Osteoblast (primary cell): ENCODE results near the gene GRM1. TPM values are rescaled to one million over a fixed set of nuclear protein-coding genes. Genes with fewer than 3 reads are reported as not detected.

Experiments used
- DNase-seq: peaks from one replicate; pipeline ENCODE4 v3.0.0; 2011; ENCODE audit warnings: low spot score, mixed read lengths; ENCODE audit not compliant: insufficient read length; ENCODE audit errors: missing footprints
- H2AFZ ChIP-seq: 2 replicates; pipeline ENCODE4 v1.6.0; 2011; ENCODE audit warnings: mild to moderate bottlenecking, low read length
- H3K27ac ChIP-seq: 2 replicates; pipeline ENCODE4 v1.5.1; 2011; ENCODE audit warnings: mild to moderate bottlenecking, low read depth, low read length, moderate library complexity
- H3K27me3 ChIP-seq: 2 replicates; pipeline ENCODE4 v1.6.0; 2012; ENCODE audit warnings: mild to moderate bottlenecking, control low read depth, inconsistent platforms, low read length, moderate library complexity; ENCODE audit not compliant: insufficient read depth
- H3K36me3 ChIP-seq: 2 replicates; pipeline ENCODE4 v1.5.1; 2011; ENCODE audit warnings: mild to moderate bottlenecking, low read length, control low read depth, moderate library complexity; ENCODE audit not compliant: insufficient read depth
- H3K4me1 ChIP-seq: 2 replicates; pipeline ENCODE4 v1.5.1; 2011; ENCODE audit warnings: mild to moderate bottlenecking, low read length, control low read depth, moderate library complexity; ENCODE audit not compliant: insufficient read depth
- H3K4me2 ChIP-seq: 2 replicates; pipeline ENCODE4 v1.6.0; 2011; ENCODE audit warnings: mild to moderate bottlenecking, low read length; ENCODE audit not compliant: insufficient read depth
- H3K4me3 ChIP-seq: fragments of 200-600 bp; sonication (generic); 3 replicates; pipeline ENCODE4 v1.5.1; 2012; ENCODE audit warnings: mild to moderate bottlenecking, low read length, inconsistent platforms; ENCODE audit not compliant: insufficient read depth
- H3K79me2 ChIP-seq: 2 replicates; pipeline ENCODE4 v1.6.0; 2012; ENCODE audit warnings: mild to moderate bottlenecking, low read length, control low read depth, inconsistent platforms; ENCODE audit not compliant: insufficient read depth
- H3K9me3 ChIP-seq: 2 replicates; pipeline ENCODE4 v1.5.1; 2011; ENCODE audit warnings: low read depth, low read length, control low read depth
- H4K20me1 ChIP-seq: 2 replicates; pipeline ENCODE4 v1.6.0; 2012; ENCODE audit warnings: mild to moderate bottlenecking, low read length, control low read depth; ENCODE audit not compliant: insufficient read depth
- total RNA-seq: library from RNA; depleted of rRNA; stranded (reverse); fragments of >200 nt; gene quantifications from 2 replicates; pipeline ENCODE4 v1.2.3, GENCODE V29; 2012
- TF ChIP-seq, protein P1 (sequence below): IDR thresholded peaks from 2 replicates; pipeline ENCODE4 v1.5.1; 2011; ENCODE audit warnings: mild to moderate bottlenecking, low read depth, low read length, moderate library complexity; ENCODE audit errors: extremely low read depth

GRM1 gene
- total RNA-seq, 1 donor: under 0.01 TPM

GRCh38 chr6:146154197-146154596, 125.3 kb downstream of the GRM1 start:
- Histone ChIP-seq H2AFZ (no peak overlapping the region), H3K27ac (no peak overlapping the region), H3K9me3 (peaks cover 2% of the 10 kb centered on the region), H3K36me3 (no peaks in the 10 kb centered on the region), H3K4me3 (no peak overlapping the region), H3K4me1 (no peaks in the 10 kb centered on the region), H4K20me1 (no peaks in the 10 kb centered on the region), H3K4me2 (no peak overlapping the region), H3K27me3 (no peaks in the 10 kb centered on the region), H3K79me2 (no peaks in the 10 kb centered on the region)
- TF ChIP-seq, protein P1, sequence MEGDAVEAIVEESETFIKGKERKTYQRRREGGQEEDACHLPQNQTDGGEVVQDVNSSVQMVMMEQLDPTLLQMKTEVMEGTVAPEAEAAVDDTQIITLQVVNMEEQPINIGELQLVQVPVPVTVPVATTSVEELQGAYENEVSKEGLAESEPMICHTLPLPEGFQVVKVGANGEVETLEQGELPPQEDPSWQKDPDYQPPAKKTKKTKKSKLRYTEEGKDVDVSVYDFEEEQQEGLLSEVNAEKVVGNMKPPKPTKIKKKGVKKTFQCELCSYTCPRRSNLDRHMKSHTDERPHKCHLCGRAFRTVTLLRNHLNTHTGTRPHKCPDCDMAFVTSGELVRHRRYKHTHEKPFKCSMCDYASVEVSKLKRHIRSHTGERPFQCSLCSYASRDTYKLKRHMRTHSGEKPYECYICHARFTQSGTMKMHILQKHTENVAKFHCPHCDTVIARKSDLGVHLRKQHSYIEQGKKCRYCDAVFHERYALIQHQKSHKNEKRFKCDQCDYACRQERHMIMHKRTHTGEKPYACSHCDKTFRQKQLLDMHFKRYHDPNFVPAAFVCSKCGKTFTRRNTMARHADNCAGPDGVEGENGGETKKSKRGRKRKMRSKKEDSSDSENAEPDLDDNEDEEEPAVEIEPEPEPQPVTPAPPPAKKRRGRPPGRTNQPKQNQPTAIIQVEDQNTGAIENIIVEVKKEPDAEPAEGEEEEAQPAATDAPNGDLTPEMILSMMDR: no peak
- no peak for DNase-seq

GRCh38 chr6:146161664-146162063, 132.8 kb downstream of the GRM1 start:
- no peak overlapping the region for H3K4me2 ChIP-seq
- H3K9me3 ChIP-seq: no peaks in the 10 kb centered on the region
- no peaks in the 10 kb centered on the region for H3K27me3 ChIP-seq
- H3K79me2 ChIP-seq: no peaks in the 10 kb centered on the region
- no peak for DNase-seq
- no peak overlapping the region for H3K4me3 ChIP-seq
- TF ChIP-seq, protein P1: no peak
- H2AFZ ChIP-seq: no peak overlapping the region
- H3K4me1 ChIP-seq: no peaks in the 10 kb centered on the region
- H4K20me1 ChIP-seq: no peaks in the 10 kb centered on the region
- H3K36me3 ChIP-seq: no peaks in the 10 kb centered on the region
- no peak overlapping the region for H3K27ac ChIP-seq

DNA sequence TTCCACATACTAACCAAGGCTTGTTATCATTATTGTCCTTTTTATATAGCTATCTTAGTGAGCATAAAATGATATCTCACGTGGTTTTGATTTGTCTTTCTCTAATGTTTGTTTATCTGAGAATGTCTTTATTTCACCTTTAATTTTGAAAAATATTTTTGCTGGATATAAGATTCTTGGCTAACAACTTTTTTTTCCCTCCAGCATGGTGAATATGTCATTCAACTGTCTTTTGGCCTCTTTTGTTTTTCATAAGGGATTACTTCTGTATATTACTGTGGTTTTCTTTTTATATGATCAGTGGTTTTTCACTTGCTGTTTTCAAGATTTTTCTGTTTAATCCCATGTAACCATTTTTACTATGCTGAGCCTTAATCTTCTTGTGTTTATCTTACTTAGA, 141.0 kb downstream of the GRM1 start:
- no peak overlapping the region for H2AFZ ChIP-seq
- TF ChIP-seq, protein P1: no peak
- DNase-seq: no peak
- no peaks in the 10 kb centered on the region for H3K9me3 ChIP-seq
- no peak overlapping the region for H3K27ac ChIP-seq
- H3K27me3 ChIP-seq: no peaks in the 10 kb centered on the region
- H3K36me3 ChIP-seq: no peaks in the 10 kb centered on the region
- no peaks in the 10 kb centered on the region for H3K79me2 ChIP-seq
- H3K4me2 ChIP-seq: no peak overlapping the region
- no peaks in the 10 kb centered on the region for H3K4me1 ChIP-seq
- H4K20me1 ChIP-seq: no peaks in the 10 kb centered on the region
- H3K4me3 ChIP-seq: no peak overlapping the region

- Histone ChIP-seq H3K27ac (no peak overlapping the region), H3K9me3 (no peaks in the 10 kb centered on the region), H3K79me2 (no peaks in the 10 kb centered on the region), H3K4me1 (no peaks in the 10 kb centered on the region), H3K27me3 (no peaks in the 10 kb centered on the region), H2AFZ (no peak overlapping the region), H3K4me2 (no peak overlapping the region), H3K36me3 (no peaks in the 10 kb centered on the region), H4K20me1 (no peaks in the 10 kb centered on the region), H3K4me3 (no peak overlapping the region)
- TF ChIP-seq, protein P1: no peak
- DNase-seq: no peak
Observed at GRCh38 chr6:146177785-146178184, 148.9 kb downstream of the GRM1 start.
